Measurements from ENCODE around the gene COLEC11. TPM values are rescaled to one million over a fixed set of nuclear protein-coding genes. Genes with fewer than 3 reads are reported as not detected.
A peak's percentile ranks its signal among the peaks of the same experiment; 100 is the strongest.

COLEC11 gene
- total and polyA plus RNA-seq, 2 of the 13 experiments (the other 11 are each of a cell fraction or from before 2014, with no cell fraction given): 1.5 to 3.0 TPM

GRCh38 chr2:3606028-3606369 lies 11.1 kb downstream of the COLEC11 start (continued):
- TF ChIP-seq, protein P1, sequence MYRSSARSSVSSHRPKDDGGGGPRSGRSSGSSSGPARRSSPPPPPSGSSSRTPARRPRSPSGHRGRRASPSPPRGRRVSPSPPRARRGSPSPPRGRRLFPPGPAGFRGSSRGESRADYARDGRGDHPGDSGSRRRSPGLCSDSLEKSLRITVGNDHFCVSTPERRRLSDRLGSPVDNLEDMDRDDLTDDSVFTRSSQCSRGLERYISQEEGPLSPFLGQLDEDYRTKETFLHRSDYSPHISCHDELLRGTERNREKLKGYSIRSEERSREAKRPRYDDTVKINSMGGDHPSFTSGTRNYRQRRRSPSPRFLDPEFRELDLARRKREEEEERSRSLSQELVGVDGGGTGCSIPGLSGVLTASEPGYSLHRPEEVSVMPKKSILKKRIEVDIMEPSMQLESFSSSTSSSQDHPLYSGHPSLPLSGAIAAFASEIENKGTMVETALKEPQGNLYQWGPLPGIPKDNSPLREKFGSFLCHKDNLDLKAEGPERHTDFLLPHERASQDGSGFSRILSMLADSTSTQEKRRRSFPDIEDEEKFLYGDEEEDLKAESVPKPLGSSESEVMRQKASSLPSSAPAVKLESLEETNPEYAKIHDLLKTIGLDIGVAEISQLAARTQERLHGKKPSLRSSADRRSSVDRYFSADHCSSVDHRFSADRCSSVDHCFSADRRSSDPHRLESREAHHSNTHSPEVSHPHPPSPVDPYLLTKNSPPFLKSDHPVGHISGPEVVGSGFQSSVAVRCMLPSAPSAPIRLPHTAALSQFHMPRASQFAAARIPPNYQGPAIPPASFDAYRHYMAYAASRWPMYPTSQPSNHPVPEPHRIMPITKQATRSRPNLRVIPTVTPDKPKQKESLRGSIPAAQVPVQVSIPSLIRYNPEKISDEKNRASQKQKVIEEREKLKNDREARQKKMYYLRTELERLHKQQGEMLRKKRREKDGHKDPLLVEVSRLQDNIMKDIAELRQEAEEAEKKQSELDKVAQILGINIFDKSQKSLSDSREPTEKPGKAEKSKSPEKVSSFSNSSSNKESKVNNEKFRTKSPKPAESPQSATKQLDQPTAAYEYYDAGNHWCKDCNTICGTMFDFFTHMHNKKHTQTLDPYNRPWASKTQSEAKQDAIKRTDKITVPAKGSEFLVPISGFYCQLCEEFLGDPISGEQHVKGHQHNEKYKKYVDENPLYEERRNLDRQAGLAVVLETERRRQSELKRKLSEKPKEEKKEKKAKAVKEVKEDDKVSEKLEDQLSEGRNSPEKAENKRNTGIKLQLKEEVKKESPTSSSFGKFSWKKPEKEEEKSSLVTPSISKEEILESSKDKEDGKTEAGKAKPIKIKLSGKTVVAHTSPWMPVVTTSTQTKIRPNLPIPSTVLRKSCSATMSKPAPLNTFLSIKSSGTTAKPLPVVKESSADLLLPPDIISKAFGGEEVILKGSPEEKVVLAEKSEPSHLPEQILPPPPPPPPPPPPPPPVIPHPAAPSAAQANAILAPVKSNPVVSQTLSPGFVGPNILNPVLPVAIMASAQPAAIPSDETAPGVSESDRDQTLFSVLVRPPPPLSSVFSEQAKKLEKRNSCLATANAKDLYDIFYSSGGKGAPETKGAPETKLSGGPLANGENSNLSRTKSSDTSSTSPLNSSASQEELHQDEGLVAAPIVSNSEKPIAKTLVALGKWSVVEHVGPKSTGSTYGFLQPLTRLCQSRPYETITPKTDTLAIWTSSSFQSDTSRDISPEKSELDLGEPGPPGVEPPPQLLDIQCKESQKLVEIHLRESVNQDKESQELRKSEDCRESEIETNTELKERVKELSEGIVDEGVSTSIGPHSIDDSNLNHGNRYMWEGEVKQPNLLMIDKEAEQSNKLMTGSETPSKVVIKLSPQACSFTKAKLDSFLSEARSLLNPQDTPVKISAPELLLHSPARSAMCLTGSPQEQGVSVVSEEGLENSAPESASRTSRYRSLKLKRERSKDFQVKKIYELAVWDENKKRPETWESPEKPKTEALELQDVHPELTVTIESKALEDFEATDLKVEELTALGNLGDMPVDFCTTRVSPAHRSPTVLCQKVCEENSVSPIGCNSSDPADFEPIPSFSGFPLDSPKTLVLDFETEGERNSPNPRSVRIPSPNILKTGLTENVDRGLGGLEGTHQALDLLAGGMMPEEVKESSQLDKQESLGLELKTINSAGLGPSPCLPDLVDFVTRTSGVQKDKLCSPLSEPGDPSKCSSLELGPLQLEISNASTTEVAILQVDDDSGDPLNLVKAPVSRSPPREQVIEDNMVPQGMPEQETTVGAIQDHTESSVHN (CRISPR knock-in tag; IDR thresholded peaks at IDR 0.05): no peak
- TF ChIP-seq ZNF788 (CRISPR knock-in tag; IDR thresholded peaks at IDR 0.05; ENCODE audit: borderline replicate concordance): peak; percentile 35; the same call in 1 of the 2 replicates
- 0 out of 2 replicates have a peak, but pooled peaks have one; percentile 40 for TF ChIP-seq ZFP91 (CRISPR knock-in tag; IDR thresholded peaks at IDR 0.05; ENCODE audit: borderline replicate concordance)
- peak; percentile 8; the same call in 1 of the 2 replicates for TF ChIP-seq GFI1 (CRISPR knock-in tag; IDR thresholded peaks at IDR 0.05; ENCODE audit: borderline replicate concordance)
